SU-DHL-6 (cell line): ENCODE results near the gene NTN5.
"Not testable (repeated sequence)": the region's sequence is repeated elsewhere in the genome, so short reads cannot be mapped to it uniquely, and the experiment has no call there.

Experiments used
- H2AFZ ChIP-seq: fragments of 200-600 bp; sonication (generic); 2 replicates; pipeline ENCODE4 v1.6.1; 2014; ENCODE audit warnings: low read depth, mild to moderate bottlenecking, moderate library complexity, mixed read lengths, antibody characterized with exemption, low read length; ENCODE audit not compliant: severe bottlenecking
- H3F3A ChIP-seq: fragments of 200-600 bp; shearing (Covaris generic); 2 replicates; pipeline ENCODE4 v1.6.0; 2016; ENCODE audit warnings: antibody characterized with exemption, mild to moderate bottlenecking; ENCODE audit not compliant: insufficient read depth
- H3K27ac ChIP-seq: fragments of 200-600 bp; sonication (generic); 2 replicates; pipeline ENCODE4 v1.5.1; 2016; ENCODE audit warnings: low read depth, mild to moderate bottlenecking, low read length, moderate library complexity, mixed read lengths
- H3K27me3 ChIP-seq: fragments of 200-600 bp; sonication (generic), shearing (Covaris generic); 2 replicates; pipeline ENCODE4 v1.6.0; 2014; ENCODE audit warnings: mild to moderate bottlenecking, low read length
- H3K36me3 ChIP-seq: fragments of 200-600 bp; sonication (generic); 2 replicates; pipeline ENCODE4 v1.6.1; 2014; ENCODE audit warnings: mild to moderate bottlenecking, low read length, mixed read lengths
- H3K4me2 ChIP-seq: fragments of 300-600, 200-600 bp; shearing (Covaris generic), sonication (generic); 2 replicates; pipeline ENCODE4 v1.6.0; 2014; ENCODE audit warnings: low read length, low read depth, mild to moderate bottlenecking; ENCODE audit not compliant: poor library complexity, severe bottlenecking
- H3K4me3 ChIP-seq: fragments of 200-600 bp; sonication (generic); 2 replicates; pipeline ENCODE4 v1.5.1; 2014; ENCODE audit warnings: antibody characterized with exemption, low read length, mild to moderate bottlenecking, mixed read lengths; ENCODE audit not compliant: insufficient read depth, poor library complexity, severe bottlenecking
- H3K79me2 ChIP-seq: fragments of 200-600 bp; sonication (generic); 2 replicates; pipeline ENCODE4 v1.6.1; 2014; ENCODE audit warnings: mild to moderate bottlenecking, low read length, moderate library complexity; ENCODE audit not compliant: insufficient read depth
- H3K9ac ChIP-seq: fragments of 200-600 bp; sonication (generic); 2 replicates; pipeline ENCODE4 v1.7.0; 2014; ENCODE audit warnings: mild to moderate bottlenecking, low read length
- H3K9me2 ChIP-seq: fragments of 200-600 bp; sonication (generic); replicated peaks from 2 replicates; pipeline ENCODE4 v1.6.1; 2014; ENCODE audit warnings: low read length; ENCODE audit not compliant: insufficient read depth
- H3K9me3 ChIP-seq: fragments of 200-600 bp; sonication (generic); 2 replicates; pipeline ENCODE4 v1.6.1; 2014; ENCODE audit warnings: low read length, mixed read lengths; ENCODE audit not compliant: insufficient read depth
- H4K20me1 ChIP-seq: fragments of 200-600 bp; sonication (generic); 2 replicates; pipeline ENCODE4 v1.6.1; 2014; ENCODE audit warnings: low read depth, mild to moderate bottlenecking, antibody characterized with exemption, low read length, moderate library complexity, mixed read lengths
- EZH2phosphoT487 ChIP-seq: fragments of 200-600 bp; sonication (generic), shearing (Covaris generic); conservative IDR thresholded peaks from 2 replicates; pipeline ENCODE4 v1.6.1; 2018; ENCODE audit warnings: mild to moderate bottlenecking, antibody characterized with exemption, low read length, moderate library complexity, mixed read lengths
- TF ChIP-seq, protein P1 (sequence below): fragments of 200-600 bp; sonication (generic); IDR thresholded peaks from one replicate; pipeline ENCODE4 v1.5.1; 2017; ENCODE audit warnings: antibody characterized with exemption, mild to moderate bottlenecking, low read length, moderate library complexity; ENCODE audit not compliant: insufficient read depth, poor library complexity, severe bottlenecking

The NTN5 gene

DNA sequence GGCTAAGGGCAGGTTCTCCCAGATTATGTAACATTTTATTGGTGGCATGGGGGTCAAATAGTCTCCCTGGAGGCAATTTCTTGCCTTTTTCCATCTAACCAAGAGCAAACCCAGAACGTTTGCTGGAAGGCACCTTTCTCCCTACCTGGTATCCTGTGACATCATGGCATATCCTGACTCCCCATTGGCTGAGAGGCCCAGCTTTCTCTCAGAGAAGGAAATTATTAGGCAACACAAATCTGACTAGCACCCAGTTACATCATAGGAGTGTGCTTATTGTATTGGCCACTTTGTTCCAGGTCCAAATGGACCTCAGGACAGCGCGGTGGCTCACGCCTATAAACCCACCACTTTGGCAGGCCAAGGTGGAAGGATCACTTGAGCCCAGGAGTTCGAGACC, 13.0 kb downstream of the NTN5 start:
- H3K27ac ChIP-seq, result no peak overlapping the region
- H3K79me2 ChIP-seq, result no peaks in the 10 kb centered on the region
- H3K27me3 ChIP-seq, result no peaks in the 10 kb centered on the region
- no peak for TF ChIP-seq EZH2phosphoT487
- TF ChIP-seq, protein P1, sequence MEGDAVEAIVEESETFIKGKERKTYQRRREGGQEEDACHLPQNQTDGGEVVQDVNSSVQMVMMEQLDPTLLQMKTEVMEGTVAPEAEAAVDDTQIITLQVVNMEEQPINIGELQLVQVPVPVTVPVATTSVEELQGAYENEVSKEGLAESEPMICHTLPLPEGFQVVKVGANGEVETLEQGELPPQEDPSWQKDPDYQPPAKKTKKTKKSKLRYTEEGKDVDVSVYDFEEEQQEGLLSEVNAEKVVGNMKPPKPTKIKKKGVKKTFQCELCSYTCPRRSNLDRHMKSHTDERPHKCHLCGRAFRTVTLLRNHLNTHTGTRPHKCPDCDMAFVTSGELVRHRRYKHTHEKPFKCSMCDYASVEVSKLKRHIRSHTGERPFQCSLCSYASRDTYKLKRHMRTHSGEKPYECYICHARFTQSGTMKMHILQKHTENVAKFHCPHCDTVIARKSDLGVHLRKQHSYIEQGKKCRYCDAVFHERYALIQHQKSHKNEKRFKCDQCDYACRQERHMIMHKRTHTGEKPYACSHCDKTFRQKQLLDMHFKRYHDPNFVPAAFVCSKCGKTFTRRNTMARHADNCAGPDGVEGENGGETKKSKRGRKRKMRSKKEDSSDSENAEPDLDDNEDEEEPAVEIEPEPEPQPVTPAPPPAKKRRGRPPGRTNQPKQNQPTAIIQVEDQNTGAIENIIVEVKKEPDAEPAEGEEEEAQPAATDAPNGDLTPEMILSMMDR, result no peak
- H3K4me2 ChIP-seq, result no peak overlapping the region
- no peaks in the 10 kb centered on the region for H4K20me1 ChIP-seq
- H3K9ac ChIP-seq, result no peak overlapping the region
- H3F3A ChIP-seq, result no peaks in the 10 kb centered on the region
- H3K4me3 ChIP-seq, result no peak overlapping the region
- H3K36me3 ChIP-seq, result no peaks in the 10 kb centered on the region
- no peaks in the 10 kb centered on the region for H3K9me2 ChIP-seq
- H2AFZ ChIP-seq, result no peak overlapping the region
- H3K9me3 ChIP-seq, result no peaks in the 10 kb centered on the region

DNA sequence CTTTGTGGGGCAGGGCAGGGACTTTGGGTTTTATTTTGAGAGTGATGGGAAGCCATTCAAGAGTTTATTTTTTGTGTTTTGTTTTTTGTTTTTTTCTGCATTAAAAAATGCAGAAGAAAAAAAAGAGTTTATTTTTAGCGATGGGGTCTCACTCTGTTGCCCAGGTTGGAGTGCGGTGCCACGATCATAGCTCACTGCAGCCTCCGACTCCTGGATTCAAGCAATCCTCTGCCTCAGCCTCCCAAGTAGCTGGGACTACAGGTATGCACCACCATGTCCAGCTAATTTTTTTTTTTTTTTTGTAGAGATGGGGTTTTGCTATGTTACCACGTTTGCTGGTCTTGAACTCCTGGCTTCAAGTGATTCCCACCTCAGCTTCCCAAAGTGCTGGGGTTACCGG, 14.3 kb downstream of the NTN5 start:
- no peaks in the 10 kb centered on the region for H3K9me2 ChIP-seq
- H3K4me2 ChIP-seq, result no peak overlapping the region
- no peaks in the 10 kb centered on the region for H3F3A ChIP-seq
- no peak overlapping the region for H3K9ac ChIP-seq
- no peak overlapping the region for H3K4me3 ChIP-seq
- no peaks in the 10 kb centered on the region for H4K20me1 ChIP-seq
- no peak overlapping the region for H3K27ac ChIP-seq
- no peaks in the 10 kb centered on the region for H3K36me3 ChIP-seq
- H2AFZ ChIP-seq, result no peak overlapping the region
- H3K9me3 ChIP-seq, result no peaks in the 10 kb centered on the region
- no peaks in the 10 kb centered on the region for H3K27me3 ChIP-seq
- TF ChIP-seq, protein P1, result no peak
- no peak for TF ChIP-seq EZH2phosphoT487
- no peaks in the 10 kb centered on the region for H3K79me2 ChIP-seq

DNA sequence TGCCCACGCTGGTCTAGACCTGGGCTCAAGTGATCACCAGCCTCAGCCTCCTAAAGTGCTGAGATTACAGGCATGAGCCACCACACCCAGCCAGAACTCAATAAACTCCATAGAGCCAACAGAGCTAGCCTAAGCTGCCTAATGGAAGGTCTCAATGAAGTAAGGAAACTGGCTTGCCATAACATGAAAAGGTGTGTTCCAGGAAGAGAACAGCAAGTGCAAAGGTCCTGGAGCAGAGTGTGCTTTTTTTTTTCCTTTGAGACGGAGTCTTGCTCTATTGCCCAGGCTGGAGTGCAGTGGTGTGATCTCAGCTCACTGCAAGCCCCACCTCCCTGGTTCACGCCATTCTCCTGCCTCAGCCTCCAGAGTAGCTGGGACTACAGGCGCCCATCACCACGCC, 15.0 kb downstream of the NTN5 start:
- H3K9me3 ChIP-seq, H3K27ac ChIP-seq, H3K9me2 ChIP-seq, H3K4me3 ChIP-seq, H3K4me2 ChIP-seq, H3K36me3 ChIP-seq, H2AFZ ChIP-seq, H3K9ac ChIP-seq, H3K79me2 ChIP-seq, H3K27me3 ChIP-seq, H4K20me1 ChIP-seq, H3F3A ChIP-seq: not testable (repeated sequence)

DNA sequence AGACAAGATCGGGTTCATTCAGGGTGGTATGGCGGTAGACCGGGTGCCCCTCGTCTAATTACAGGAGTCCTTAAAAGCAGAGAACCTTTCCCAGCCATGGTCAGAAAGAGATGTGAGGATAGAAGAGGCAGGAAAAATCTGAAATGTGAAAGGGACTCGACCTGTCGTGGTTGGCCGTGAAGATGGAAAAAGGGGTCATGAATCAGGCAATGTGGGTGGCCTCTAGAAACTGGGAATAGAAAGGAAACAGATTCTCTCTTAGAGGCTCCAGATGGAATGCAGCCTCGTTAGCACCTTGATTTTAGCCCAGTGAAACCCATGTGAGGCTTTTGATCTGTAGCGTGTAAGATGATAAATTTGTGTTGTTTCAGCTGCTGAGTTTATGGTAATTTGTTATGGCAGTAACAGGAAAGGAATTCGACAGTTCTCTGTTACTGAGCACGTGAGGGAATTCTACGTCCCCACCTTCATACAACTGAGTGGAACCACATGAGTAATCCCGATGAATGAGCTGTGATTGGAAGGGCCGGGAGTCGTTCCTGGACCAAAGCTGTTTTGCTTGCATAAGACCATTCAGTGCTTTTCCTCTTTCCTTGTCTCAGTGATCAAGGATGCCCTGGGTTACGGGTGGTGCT, 15.9 kb downstream of the NTN5 start:
- no peaks in the 10 kb centered on the region for H4K20me1 ChIP-seq
- H3K9ac ChIP-seq, result no peak overlapping the region
- no peaks in the 10 kb centered on the region for H3K9me3 ChIP-seq
- H3K4me2 ChIP-seq, result no peak overlapping the region
- H3K27ac ChIP-seq, result no peak overlapping the region
- no peaks in the 10 kb centered on the region for H3F3A ChIP-seq
- no peaks in the 10 kb centered on the region for H3K9me2 ChIP-seq
- H3K36me3 ChIP-seq, result no peaks in the 10 kb centered on the region
- no peak overlapping the region for H3K4me3 ChIP-seq
- H3K27me3 ChIP-seq, result no peaks in the 10 kb centered on the region
- no peak overlapping the region for H2AFZ ChIP-seq
- H3K79me2 ChIP-seq, result no peaks in the 10 kb centered on the region
- TF ChIP-seq EZH2phosphoT487, result no peak
- TF ChIP-seq, protein P1, result no peak
